Measurements from ENCODE around the gene PRR11.
A peak's percentile ranks its signal among the peaks of the same experiment; 100 is the strongest.
"Not testable (repeated sequence)": the region's sequence is repeated elsewhere in the genome, so short reads cannot be mapped to it uniquely, and the experiment has no call there.

The PRR11 gene

GRCh38 chr17:59151591-59151990 is 4.0 kb upstream of the PRR11 start:
- no peak for DNase-seq (ENCODE audit: low read depth in 1 of 2, low spot score in 1 of 2)

DNA sequence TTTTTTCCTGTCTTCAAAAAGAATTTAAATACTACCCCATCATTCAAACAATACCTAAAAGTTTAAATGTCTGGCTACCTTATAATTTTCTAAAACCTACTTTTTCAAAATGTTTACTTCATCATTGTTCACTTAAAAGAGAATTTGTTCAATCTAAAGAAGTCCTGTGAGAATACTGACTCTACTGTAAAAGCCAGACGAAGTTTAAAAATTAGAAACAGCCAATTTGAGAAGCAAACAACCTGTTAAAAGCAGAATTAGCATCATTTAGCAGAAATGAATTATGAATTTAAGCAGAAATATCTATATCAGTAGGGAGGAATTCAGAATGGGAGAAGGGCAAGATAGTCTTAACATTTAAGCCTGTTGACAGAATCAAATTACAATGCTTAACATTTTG is 2.6 kb upstream of the PRR11 start:
- DNase-seq (ENCODE audit: low read depth in 1 of 2, low spot score in 1 of 2): no peak

- DNase-seq (ENCODE audit: low read depth in 1 of 2, low spot score in 1 of 2): peak in 1 of 2 donors; percentile 12
Observed at GRCh38 chr17:59154292-59154720, 1.2 kb upstream of the PRR11 start.

DNA sequence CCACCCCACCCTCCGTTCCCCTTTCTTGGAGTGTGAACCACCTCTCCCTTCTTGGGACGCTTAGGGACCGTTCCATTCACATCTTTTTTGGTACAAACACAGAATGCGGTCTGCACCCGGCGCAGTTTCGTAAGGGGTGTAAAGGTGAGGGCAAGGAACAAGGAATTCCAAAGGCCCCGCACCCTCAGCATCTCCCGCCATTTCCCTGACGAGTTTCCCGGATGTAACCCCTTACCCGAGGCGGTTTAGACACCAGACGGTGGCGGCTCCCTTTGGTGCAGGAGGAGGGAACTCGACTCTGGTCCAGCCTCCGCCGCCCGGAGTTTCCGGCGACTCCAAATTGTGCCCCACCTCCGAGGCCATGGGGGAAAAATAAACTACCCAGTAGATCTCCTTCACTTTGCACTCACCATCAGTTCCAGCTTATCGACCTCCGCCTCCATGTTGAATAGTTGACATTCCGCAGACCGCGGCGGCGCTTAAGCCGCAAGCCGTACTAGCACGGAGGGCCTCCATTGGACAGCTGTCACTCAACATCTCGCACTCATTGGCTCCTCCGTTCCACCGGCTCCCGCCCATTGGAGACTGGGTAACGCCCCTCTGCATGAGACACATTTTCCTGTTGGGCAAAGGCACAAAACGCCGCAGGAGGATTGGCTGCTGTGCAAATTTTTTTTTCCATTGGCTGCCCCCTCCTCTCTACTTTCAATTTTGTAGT is 666 bp upstream of the PRR11 start, which contains the start of gene SKA2:
Gene SKA2 (minus strand): TSS at position 466 of the 718 bp plus-strand sequence. CDS start 23 bp downstream, at position 443.
- DNase-seq (ENCODE audit: low read depth in 1 of 2, low spot score in 1 of 2): peak; percentile 73 to 90

DNA sequence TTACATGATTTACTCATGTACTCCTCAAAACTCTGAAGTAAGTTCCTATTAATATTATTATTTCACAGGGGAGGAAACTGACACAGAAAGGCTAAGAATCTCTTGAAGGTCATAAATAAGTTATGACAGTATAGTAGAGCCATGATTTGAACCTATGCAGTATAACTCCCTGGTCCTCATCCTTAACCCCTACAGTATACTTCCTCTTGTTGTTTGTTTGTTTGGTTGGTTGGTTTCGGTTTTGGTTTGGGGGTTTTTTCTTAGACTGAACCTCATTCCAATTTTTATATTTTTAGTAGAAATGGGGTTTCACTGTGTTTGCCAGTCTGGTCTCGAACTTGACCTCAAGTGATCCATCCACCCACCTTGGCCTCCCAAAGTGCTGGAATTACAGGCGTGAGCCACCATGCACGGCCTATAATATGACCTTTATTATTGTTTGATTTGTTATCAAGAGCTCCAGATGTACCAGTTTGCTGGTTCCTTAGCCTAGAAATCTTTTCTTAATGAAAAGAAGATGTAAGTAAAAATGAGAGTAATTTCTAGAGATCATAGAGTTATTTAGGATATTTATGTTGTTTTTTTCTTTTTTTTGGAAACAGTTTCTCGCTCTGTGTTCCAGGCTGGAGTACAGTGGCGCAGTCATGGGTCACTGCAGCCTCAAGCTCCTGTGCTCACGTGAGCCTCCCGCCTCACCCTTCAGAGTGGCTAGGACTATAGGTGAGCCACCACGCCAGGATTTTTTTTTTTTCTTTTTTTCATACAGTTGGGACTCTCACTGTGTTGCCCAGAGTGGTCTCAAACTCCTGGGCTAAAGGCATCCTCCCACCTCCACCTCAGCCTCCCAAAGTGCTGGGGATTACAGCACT is 4.8 kb downstream of the PRR11 start:
- no peak for DNase-seq (ENCODE audit: low read depth in 1 of 2, low spot score in 1 of 2)

- DNase-seq (ENCODE audit: low read depth in 1 of 2, low spot score in 1 of 2): no peak
Observed at GRCh38 chr17:59161477-59161876, 5.9 kb downstream of the PRR11 start.

DNA sequence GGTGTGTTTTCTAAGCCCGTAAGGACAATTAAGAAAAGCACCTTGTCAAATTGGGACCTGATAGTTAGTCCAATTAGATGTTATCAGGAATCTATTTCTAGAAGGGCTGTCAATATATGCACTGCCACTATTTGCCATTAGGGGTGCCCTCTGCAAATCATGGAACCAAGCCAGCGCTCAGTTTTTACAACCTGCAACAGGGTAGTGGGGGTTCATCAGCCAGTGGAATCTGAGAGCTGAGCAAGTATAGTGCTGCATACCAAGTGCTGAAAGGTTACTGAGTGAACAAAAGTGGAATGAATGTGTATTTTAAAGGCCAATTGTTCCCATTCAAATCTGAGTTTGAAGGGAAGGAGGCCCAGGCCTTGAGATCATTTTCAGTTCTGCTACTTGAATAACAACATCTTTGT is 10.4 kb downstream of the PRR11 start:
- peak; percentile 5 to 23 for DNase-seq (ENCODE audit: low read depth in 1 of 2, low spot score in 1 of 2)

DNA sequence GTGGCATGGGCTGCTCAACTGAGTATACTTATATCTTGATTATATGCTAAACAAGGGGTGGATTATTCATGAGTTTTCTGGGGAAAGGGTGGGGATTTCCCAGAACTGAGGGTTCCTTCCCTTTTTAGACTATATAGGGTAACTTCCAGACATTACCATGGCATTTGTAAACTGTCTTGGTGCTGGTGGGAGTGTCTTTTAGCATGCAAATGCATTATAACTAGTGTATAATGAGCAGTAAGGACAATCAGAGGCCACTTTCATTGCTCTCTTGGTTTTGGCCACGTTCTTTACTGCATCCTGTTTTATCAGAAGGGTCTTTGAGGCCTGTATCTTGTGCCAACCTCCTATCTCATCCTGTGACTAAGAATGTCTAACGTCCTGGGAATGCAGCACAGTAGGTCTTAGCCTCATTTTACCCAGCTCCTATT is 12.0 kb downstream of the PRR11 start:
- no peak for DNase-seq (ENCODE audit: low read depth in 1 of 2, low spot score in 1 of 2)

GRCh38 chr17:59172436-59173004 is 17.0 kb downstream of the PRR11 start:
- no peak for DNase-seq (ENCODE audit: low read depth in 1 of 2, low spot score in 1 of 2)

GRCh38 chr17:59174671-59175070 is 19.1 kb downstream of the PRR11 start:
- DNase-seq (ENCODE audit: low read depth in 1 of 2, low spot score in 1 of 2): no peak

DNA sequence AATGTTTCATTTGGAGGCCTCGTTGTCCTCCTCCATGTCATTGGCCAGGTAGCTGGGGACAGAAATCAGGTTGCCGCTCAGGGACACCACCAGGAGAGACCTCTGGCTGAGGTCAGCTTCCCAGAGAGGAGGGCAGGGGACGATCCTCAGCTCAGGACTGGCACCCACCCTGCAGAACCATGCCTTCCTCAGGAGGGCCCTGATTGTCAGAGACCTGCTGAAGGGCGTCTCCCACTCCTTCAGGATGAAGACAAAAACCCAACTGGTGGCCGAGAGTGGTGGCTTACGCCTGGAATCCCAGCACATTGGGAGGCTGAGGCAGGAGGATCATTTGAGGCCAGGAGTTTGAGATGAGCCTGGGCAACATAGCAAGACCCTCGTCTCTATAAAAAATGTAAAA is 19.5 kb downstream of the PRR11 start:
- DNase-seq (ENCODE audit: low read depth in 1 of 2, low spot score in 1 of 2): no peak

DNA sequence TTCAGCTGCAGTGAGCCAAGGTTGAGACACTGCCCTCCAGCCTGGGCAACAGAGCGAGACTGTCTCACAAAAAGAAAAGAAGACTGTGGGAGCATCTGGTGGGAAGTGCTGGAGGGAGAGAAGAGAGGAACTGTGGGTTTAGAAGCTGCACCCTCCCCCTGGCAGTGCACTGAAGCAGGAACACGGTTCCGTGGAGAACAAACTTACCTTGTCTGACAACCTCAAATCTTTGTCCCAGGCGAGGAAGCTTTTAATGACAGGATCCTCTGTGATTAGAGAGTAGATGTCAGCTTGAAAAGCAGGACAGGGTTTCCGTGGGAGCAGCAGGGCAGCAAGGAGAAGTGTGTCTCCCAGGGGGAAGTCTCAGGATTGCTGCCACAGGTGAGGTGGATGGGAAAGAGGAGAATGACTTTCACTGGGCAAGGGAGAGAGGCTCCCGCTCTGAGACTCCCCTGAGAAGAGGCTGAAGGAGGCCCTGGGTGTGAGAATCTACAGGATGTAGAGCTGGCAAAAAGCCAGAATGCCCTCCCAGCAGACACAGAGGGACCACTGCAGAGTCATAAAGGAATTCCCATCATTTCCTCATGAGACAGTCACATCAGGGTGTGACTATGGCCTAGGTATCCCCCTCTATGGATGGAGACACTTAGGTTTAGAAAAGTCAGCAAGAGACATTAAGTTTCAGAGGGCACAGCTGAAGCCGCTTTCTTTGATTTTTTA is 22.9 kb downstream of the PRR11 start:
- DNase-seq (ENCODE audit: low read depth in 1 of 2, low spot score in 1 of 2): no peak

GRCh38 chr17:59179601-59180000 is 24.1 kb downstream of the PRR11 start:
- not testable (repeated sequence) for DNase-seq (ENCODE audit: low read depth in 1 of 2, low spot score in 1 of 2)

DNA sequence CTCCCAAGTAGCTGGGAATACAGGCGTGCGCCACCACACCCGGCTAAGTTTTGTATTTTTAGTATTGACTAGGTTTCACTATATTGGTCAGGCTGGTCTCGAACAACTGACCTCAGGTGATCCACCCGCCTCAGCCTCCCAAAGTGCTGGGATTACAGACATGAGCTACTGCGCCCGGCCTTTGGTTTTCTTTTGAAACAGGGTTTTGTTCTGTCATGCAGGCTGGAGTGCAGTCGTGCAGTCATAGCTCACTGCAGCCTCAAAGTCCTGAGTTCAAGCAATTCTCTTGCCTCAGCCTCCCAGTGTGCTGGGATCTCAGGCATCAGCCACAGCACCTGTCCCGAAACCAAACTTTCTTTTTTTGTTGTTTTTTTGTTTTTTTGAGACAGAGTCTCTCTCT is 25.1 kb downstream of the PRR11 start:
- no peak for DNase-seq (ENCODE audit: low read depth in 1 of 2, low spot score in 1 of 2)

GRCh38 chr17:59181481-59181880 is 25.9 kb downstream of the PRR11 start:
- DNase-seq (ENCODE audit: low read depth in 1 of 2, low spot score in 1 of 2): no peak

GRCh38 chr17:59185997-59186396 is 30.5 kb downstream of the PRR11 start:
- DNase-seq (ENCODE audit: low read depth in 1 of 2, low spot score in 1 of 2): no peak

GRCh38 chr17:59186850-59187249 is 31.3 kb downstream of the PRR11 start:
- no peak for DNase-seq (ENCODE audit: low read depth in 1 of 2, low spot score in 1 of 2)

GRCh38 chr17:59190806-59191205 is 35.3 kb downstream of the PRR11 start:
- DNase-seq (ENCODE audit: low read depth in 1 of 2, low spot score in 1 of 2): no peak

DNA sequence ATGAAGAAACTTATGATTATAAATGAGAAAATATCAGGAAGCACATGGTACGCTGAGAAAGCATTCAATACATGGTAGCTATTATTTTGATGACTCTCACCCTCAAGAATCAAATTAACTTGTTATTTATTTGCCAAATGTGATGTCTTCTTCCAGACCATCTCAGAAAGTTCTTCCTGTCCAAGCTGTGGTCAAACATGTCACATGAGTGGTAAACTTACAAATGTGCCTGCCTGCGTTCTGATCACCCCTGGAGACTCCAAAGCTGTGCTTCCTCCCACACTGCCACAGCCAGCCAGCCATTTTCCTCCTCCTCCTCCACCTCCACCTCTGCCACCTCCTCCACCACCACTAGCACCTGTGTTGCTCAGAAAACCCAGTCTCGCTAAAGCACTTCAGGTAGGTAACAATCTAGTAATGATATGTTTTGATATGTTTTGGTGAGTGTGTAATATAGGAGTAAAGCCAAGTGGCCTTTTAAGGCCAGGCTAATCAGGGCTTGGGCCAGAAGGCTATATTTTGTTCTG is 37.9 kb downstream of the PRR11 start:
- DNase-seq (ENCODE audit: low read depth in 1 of 2, low spot score in 1 of 2): no peak

DNA sequence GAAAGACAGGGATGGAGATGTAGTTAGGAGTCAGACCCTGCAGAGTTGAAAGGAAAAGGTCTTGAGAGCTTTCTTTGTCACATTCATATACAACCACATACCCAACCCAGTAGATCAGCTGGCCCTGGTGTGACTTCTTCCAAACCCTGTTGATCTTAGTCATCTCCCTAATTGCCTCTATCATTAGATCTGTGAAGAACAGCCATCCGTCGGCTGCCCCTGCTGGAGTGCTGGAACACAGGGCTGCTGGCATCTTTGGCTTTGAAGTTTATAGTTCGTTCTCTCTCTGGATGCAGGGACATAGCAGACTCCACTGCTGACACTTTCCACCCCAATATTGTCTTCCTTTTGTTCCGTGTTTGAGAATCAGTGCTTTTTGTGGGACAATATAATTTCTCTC is 43.9 kb downstream of the PRR11 start:
- no peak for DNase-seq (ENCODE audit: low read depth in 1 of 2, low spot score in 1 of 2)

DNA sequence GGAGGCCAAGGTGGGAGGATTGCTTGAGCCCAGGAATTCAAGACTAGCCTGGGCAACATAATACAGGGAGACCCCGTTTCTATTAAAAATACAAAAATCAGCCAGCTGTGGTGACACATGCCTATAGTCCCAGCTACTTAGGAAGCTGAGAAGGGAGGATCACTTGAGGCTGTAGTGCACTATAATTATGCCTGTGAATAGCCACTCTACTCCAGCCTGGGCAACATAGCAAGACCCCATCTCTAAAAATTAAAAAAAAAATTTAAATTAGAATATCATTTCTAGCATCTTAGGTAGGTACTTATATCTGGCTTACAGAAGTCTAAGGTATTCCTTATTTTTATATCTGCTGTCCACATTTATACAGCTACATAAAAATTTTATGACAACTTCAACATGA is 46.8 kb downstream of the PRR11 start:
- no peak for DNase-seq (ENCODE audit: low read depth in 1 of 2, low spot score in 1 of 2)

Data from activated CD4-positive, alpha-beta T cell treated with anti-CD3 and anti-CD28 coated beads, Interleukin-2, amount 50 U/mL, for 24 hours (primary cell).